Ovary (tissue), 9 donors: Measurements from ENCODE around the gene BANP. TPM values are rescaled to one million over a fixed set of nuclear protein-coding genes. Genes with fewer than 3 reads are reported as not detected.
A peak's percentile ranks its signal among the peaks of the same experiment; 100 is the strongest.

Experiments used
- DNase-seq, 5 donors: peaks; one replicate each; pipeline ENCODE4 v3.0.0-alpha.2; 2019 to 2020
- H3K27ac ChIP-seq, 2 donors: fragments of 200-600 bp; one replicate each; pipeline versions ENCODE4 v1.5.1 to v1.8.0; 2019 to 2022
- H3K27me3 ChIP-seq: fragments of 200-600 bp; one replicate; pipeline ENCODE4 v1.8.0; 2022
- H3K36me3 ChIP-seq: fragments of 200-600 bp; sonication (generic); one replicate; pipeline ENCODE4 v1.5.1; 2019
- H3K4me1 ChIP-seq: one replicate; pipeline ENCODE4 v1.8.1; 2013; ENCODE audit warnings: mild to moderate bottlenecking, moderate library complexity; ENCODE audit not compliant: insufficient read depth
- H3K4me3 ChIP-seq: fragments of 200-600 bp; sonication (generic); one replicate; pipeline ENCODE4 v1.5.1; 2017
- H3K9me3 ChIP-seq, 2 donors: fragments of 200-600 bp in 1 of 2; sonication (generic) in 1 of 2; one replicate each; pipeline versions ENCODE4 v1.5.1 to v1.8.1; 2013 to 2019; ENCODE audit warnings: mild to moderate bottlenecking in 1 of 2, moderate library complexity in 1 of 2
- EP300 ChIP-seq: sonication (generic); formaldehyde crosslinking; IDR thresholded peaks from one replicate; pipeline ENCODE4 v1.6.1; 2017; ENCODE audit warnings: antibody characterized with exemption
- POLR2A ChIP-seq: fragments of 450-650 bp; IDR thresholded peaks from one replicate; pipeline ENCODE4 v1.6.1; 2017; ENCODE audit warnings: antibody characterized with exemption, mild to moderate bottlenecking, moderate library complexity
- WGBS, 3 donors: extraction: QIAGEN DNeasy Blood & Tissue Kit in 1 of 3; methylation state at CpG; one replicate each; pipeline versions ENCODE4 v1.1.5 to v1.1.7; 2013 to 2017; 5-methylcytosine and 5-hydroxymethylcytosine counted together
- intact Hi-C, 4 donors: fragments of 100-400 bp; cut with DNase I; formaldehyde crosslinking; loops; one replicate each; pipeline versions ENCODE4 v1.11.0 to v1.15.1; 2022 to 2023
- polyA plus RNA-seq, 2 donors: library from polyadenylated mRNA; stranded (reverse); fragments of 200-250 nt in 1 of 2; fragments of 350-450 nt in 1 of 2; fragmentation: Illumina TruSeq in 1 of 2; extraction: RNeasy Lipid Tissue Mini Kit (QIAGEN cat#74804) in 1 of 2; gene quantifications; one replicate each; pipeline ENCODE4 v1.2.3, GENCODE V29; 2013 to 2014
- total RNA-seq, 7 donors: library from RNA; depleted of rRNA in 2 of 7; stranded (reverse); fragments of >200 nt in 2 of 7; fragmentation: NEBNext Ultra II Directional in 3 of 7; extraction: Animal tissue kit (Norgen Biotek cat#: 25700) in 3 of 7; gene quantifications; one replicate each; pipeline versions ENCODE4 v1.1.0 to v1.2.4, GENCODE V29; 2016 to 2023
- TF ChIP-seq, protein P1 (sequence below), 3 donors: fragments of 450-650 bp in 2 of 3; fragments of 200-600 bp in 1 of 3; IDR thresholded peaks; one replicate each; pipeline versions ENCODE4 v1.5.1 to v1.8.0; 2016 to 2022; ENCODE audit warnings: antibody characterized with exemption in 3 of 3, mild to moderate bottlenecking in 1 of 3
- donor health status: DM: no; HTN: no; CAD: no; lungs with moderate emphysema.
- donor health status: DM: no; HTN: no; CAD: no.
- donor health status: Bipolar disorder and iron deficiency.
- donor health status: DM: yes; HTN: yes; CAD: no.
- donor health status: DM: no; HTN: no; CAD: no.
- donor health status: DM: yes; HTN: yes; CAD: no.

The BANP gene
- total and polyA plus RNA-seq, 9 donors: 14.8 to 48.6 (median 28.1) TPM

GRCh38 chr16:88066234-88066633, 115.0 kb downstream of the BANP start:
- 81 to 86% (median 81%) methylated on average over 10 of the region's 10 CpGs for WGBS, 3 donors

DNA sequence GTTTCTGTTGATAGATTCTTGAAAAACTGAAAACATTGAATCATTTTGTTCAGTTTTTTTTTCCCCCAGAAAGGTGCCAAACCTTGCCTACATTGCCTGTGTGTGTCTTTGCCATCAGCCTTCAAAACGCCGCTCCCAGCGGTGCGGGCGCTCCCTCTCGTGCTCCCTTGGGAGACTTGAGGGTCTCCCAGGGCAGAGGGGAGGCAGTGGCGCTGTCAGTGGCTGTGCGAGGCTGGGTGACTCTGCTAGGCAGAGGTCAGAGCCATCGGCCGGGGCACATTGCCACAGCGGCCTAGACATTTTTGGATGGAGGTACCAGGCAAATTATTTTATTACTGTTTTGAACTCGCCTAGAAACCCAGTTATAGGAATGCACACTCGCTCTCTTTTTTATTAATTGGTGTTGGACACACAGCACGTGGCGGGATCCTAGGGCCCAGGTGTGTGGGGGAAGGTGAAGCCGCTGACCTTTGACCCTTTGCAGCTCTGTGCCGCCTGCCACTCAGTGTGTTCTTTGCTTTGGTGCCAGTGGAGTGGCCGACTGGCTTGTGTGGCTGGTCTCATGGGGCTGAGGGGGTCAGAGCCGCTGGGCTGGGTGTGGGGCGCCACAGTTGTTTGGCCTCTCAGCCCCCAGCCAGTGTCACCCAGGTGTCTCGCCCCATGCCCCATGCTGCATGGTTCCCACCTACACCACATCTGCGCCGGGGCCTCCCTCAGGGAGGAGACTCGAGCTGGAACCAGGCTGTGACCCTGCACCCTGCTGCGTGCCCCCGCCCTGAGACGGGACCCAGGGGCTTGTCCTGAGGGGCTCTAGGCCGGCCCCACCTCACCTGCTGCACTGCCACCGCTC, 115.7 kb downstream of the BANP start:
- intact Hi-C loops: no loop called here
- TF ChIP-seq, protein P1, sequence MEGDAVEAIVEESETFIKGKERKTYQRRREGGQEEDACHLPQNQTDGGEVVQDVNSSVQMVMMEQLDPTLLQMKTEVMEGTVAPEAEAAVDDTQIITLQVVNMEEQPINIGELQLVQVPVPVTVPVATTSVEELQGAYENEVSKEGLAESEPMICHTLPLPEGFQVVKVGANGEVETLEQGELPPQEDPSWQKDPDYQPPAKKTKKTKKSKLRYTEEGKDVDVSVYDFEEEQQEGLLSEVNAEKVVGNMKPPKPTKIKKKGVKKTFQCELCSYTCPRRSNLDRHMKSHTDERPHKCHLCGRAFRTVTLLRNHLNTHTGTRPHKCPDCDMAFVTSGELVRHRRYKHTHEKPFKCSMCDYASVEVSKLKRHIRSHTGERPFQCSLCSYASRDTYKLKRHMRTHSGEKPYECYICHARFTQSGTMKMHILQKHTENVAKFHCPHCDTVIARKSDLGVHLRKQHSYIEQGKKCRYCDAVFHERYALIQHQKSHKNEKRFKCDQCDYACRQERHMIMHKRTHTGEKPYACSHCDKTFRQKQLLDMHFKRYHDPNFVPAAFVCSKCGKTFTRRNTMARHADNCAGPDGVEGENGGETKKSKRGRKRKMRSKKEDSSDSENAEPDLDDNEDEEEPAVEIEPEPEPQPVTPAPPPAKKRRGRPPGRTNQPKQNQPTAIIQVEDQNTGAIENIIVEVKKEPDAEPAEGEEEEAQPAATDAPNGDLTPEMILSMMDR (IDR thresholded peaks at IDR 0.05): no peak
- TF ChIP-seq EP300 (no peak), POLR2A (no peak)
- H3K9me3 ChIP-seq: no peaks in the 10 kb centered on the region
- no peaks in the 10 kb centered on the region for H3K36me3 ChIP-seq
- H3K27me3 ChIP-seq: no peaks in the 10 kb centered on the region
- WGBS, 3 donors: 92 to 94% (median 93%) methylated on average over 29 of the region's 29 CpGs
- DNase-seq: peak in 1 of 5 donors; percentile 21
- peaks cover 11% of the 10 kb centered on the region for H3K4me1 ChIP-seq
- H3K27ac ChIP-seq: no peak overlapping the region
- no peak overlapping the region for H3K4me3 ChIP-seq

More at GRCh38 chr16:88066234-88066633, 115.0 kb downstream of the BANP start:
- Histone ChIP-seq H3K36me3 (no peaks in the 10 kb centered on the region), H3K4me1 (peaks cover 11% of the 10 kb centered on the region), H3K27ac (no peak overlapping the region), H3K4me3 (no peak overlapping the region), H3K9me3 (no peaks in the 10 kb centered on the region), H3K27me3 (no peaks in the 10 kb centered on the region)
- no peak for DNase-seq
- no peak for TF ChIP-seq POLR2A
- intact Hi-C loops: no loop called here

DNA sequence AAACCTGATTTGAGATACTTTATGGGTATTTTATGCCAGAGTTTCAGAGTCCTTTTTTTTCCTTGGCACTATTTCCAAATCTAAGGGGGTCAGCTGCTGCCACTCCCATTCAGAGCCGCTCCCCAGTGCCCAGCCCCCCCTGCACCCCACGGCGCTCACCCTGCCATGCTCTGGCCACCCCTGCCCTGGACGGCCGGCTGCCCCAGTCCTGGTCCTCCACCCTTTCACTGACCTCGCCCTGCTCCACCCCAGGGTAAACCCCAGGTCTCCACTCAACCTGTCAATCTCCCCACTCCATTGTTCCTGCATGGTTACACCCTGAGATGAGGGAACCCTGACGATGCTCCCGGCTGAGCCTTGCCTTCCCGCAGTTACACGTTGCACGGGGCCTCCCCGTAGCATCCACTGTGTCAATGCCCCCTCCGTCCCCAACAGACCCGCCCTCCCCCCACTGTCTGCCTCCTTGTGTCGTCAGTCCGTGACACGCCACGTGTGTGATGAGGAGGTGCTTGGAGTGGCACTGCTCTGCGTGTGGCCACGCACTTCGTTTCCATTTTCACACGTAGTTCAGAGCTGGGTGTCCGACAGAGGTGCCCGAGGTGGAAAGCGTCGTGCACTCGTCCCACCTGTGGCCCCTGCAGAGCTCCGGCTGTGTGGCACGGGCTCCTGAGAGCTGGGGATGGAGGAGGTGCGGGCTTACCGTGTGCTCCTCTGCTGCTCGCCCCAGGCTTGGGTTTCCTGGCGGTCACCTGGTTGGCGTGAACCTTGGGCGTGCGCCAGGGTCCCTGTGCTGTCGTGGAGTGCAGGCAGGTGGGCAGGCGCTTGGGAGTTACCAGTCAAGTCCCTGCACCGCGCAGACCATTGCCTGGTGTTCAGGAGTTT, 116.5 kb downstream of the BANP start:
- Histone ChIP-seq H3K4me1 (peaks cover 7% of the 10 kb centered on the region), H3K9me3 (no peaks in the 10 kb centered on the region), H3K27me3 (no peaks in the 10 kb centered on the region), H3K36me3 (no peaks in the 10 kb centered on the region), H3K27ac (no peak overlapping the region), H3K4me3 (no peak overlapping the region)
- intact Hi-C loops: no loop called here
- WGBS, 3 donors: 92 to 94% (median 94%) methylated on average over 40 of the region's 40 CpGs
- DNase-seq: peak in 1 of 5 donors; percentile 30
- TF ChIP-seq POLR2A (no peak), EP300 (no peak)
- TF ChIP-seq, protein P1 (IDR thresholded peaks at IDR 0.05): no peak

DNA sequence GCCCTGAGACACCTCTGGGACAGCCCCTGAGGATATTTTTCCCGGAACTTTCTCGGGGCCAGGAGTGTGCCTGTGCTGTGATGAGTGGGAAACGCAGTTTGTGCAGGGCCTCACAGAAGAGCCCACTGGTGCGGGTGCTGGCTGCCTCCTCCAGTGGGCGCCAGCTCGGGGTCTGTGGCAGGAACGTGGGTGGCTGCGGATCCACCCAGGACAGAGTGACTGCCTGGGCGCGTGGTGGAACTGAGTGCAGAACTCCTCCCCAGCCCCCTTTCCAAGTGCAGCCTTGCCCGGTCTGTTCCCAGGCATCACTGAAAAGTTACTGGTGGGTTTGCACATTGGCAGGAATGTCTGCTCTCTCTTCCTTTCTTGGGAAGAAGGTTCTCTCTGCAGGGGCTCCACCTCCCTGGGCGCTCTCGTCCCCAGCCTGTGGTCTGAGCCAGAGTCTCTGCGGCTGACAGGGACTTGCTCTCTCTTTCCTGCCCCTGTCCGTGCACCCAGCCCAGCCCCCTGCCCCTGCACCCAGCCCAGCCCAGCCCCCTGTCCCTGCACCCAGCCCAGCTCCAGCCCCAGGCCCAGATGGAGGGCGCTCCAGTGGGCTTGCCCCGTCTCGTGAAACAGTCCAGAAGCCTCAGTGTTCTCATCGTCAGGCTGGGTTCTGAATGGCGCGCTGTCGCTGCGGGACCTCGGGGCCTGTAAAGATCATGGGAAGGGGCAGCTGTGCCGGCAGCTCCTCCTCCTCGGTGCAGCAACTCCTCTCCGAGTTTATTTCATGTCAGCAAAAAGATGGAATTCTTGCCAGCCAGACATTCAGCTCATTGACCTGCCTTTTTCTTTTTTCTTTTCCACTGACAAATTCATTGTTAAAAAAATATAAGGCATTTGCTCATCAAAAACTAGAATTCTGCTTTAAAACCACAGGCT, 117.5 kb downstream of the BANP start:
- Histone ChIP-seq H3K27ac (no peak overlapping the region), H3K4me1 (peaks cover 1% of the 10 kb centered on the region), H3K9me3 (no peaks in the 10 kb centered on the region), H3K36me3 (no peaks in the 10 kb centered on the region), H3K27me3 (no peaks in the 10 kb centered on the region), H3K4me3 (no peak overlapping the region)
- 78 to 86% (median 79%) methylated on average over 25 to 27 of the region's 27 CpGs for WGBS, 3 donors
- no peak for DNase-seq
- intact Hi-C loops: no loop called here
- no peak for TF ChIP-seq EP300
- TF ChIP-seq, protein P1 (IDR thresholded peaks at IDR 0.05): no peak
- no peak for TF ChIP-seq POLR2A
